DMS53 treated with DMSO at 0.1 percent for 48 hours (cell line): ENCODE measurements around the gene TPRG1L.

Source experiments
- DNase-seq: peaks from one replicate; lab custom pipeline; 2025; ENCODE audit not compliant: unreplicated experiment; lab: John Stamatoyannopoulos, UW

Gene TPRG1L

GRCh38 chr1:3642919-3643675, 18.3 kb downstream of the TPRG1L start:
- DNase-seq: no peak

GRCh38 chr1:3644273-3644672, 19.5 kb downstream of the TPRG1L start:
- DNase-seq: no peak

GRCh38 chr1:3645247-3645646, 20.4 kb downstream of the TPRG1L start:
- DNase-seq: no peak

GRCh38 chr1:3645666-3646355, 21.0 kb downstream of the TPRG1L start:
- DNase-seq: no peak

- DNase-seq: no peak
Observed at GRCh38 chr1:3646596-3646995, 21.8 kb downstream of the TPRG1L start.

GRCh38 chr1:3649342-3650247, 24.8 kb downstream of the TPRG1L start, which contains the start of gene WRAP73:
WRAP73 (minus strand) TSS chr1:3650103; CDS start chr1:3649999, 104 bp downstream.
- DNase-seq: peak; percentile 86

- DNase-seq: no peak
Observed at GRCh38 chr1:3650248-3651025, 25.6 kb downstream of the TPRG1L start.

- DNase-seq: peak; percentile 33
Observed at GRCh38 chr1:3651026-3651929, 26.5 kb downstream of the TPRG1L start.

GRCh38 chr1:3651930-3652547, 27.2 kb downstream of the TPRG1L start, which contains the start of gene TP73:
TP73 (plus strand) TSS chr1:3652516; CDS start chr1:3682366, 29,850 bp downstream.
- peak; percentile 26 for DNase-seq

GRCh38 chr1:3652548-3653285, 27.9 kb downstream of the TPRG1L start:
- DNase-seq: peak; percentile 26

GRCh38 chr1:3653286-3653618, 28.4 kb downstream of the TPRG1L start:
- DNase-seq: no peak

- no peak for DNase-seq
Observed at GRCh38 chr1:3654549-3655281, 29.9 kb downstream of the TPRG1L start.

- DNase-seq: no peak
Observed at GRCh38 chr1:3656450-3657095, 31.8 kb downstream of the TPRG1L start.

GRCh38 chr1:3657096-3657475, 32.3 kb downstream of the TPRG1L start:
- DNase-seq: no peak

GRCh38 chr1:3657578-3658230, 32.9 kb downstream of the TPRG1L start:
- DNase-seq: no peak

- DNase-seq: no peak
Observed at GRCh38 chr1:3658231-3658615, 33.4 kb downstream of the TPRG1L start.

GRCh38 chr1:3659093-3659492, 34.3 kb downstream of the TPRG1L start:
- no peak for DNase-seq
